Cardiac muscle cell (in vitro differentiated cells and primary cell): ENCODE measurements around the gene CCDC102A. TPM values are rescaled to one million over a fixed set of nuclear protein-coding genes. Genes with fewer than 3 reads are reported as not detected.
"Not testable (repeated sequence)": the region's sequence is repeated elsewhere in the genome, so short reads cannot be mapped to it uniquely, and the experiment has no call there.

ENCODE experiments used
- DNase-seq, 2 donors: peaks; one replicate each; pipeline versions ENCODE4 v3.0.0 to v3.0.0-alpha.2; 2010 to 2017; ENCODE audit warnings: low read depth in 1 of 2, low spot score in 1 of 2
- H3K27ac ChIP-seq: fragments of 200-600 bp; sonication (generic); 2 replicates; pipeline ENCODE4 v1.5.1; 2016
- H3K27me3 ChIP-seq: fragments of 200-600 bp; sonication (generic); 2 replicates; pipeline ENCODE4 v1.6.0; 2016; ENCODE audit warnings: control low read depth
- H3K36me3 ChIP-seq: fragments of 200-600 bp; sonication (generic); 2 replicates; pipeline ENCODE4 v1.5.1; 2016; ENCODE audit warnings: control low read depth
- H3K4me1 ChIP-seq: fragments of 200-600 bp; sonication (generic); 2 replicates; pipeline ENCODE4 v1.8.1; 2017; ENCODE audit warnings: low read depth, mild to moderate bottlenecking, mixed run types
- H3K4me3 ChIP-seq: fragments of 200-600 bp; sonication (generic); 2 replicates; pipeline ENCODE4 v1.5.1; 2016; ENCODE audit warnings: mild to moderate bottlenecking
- H3K9me3 ChIP-seq: fragments of 200-600 bp; sonication (generic); 2 replicates; pipeline ENCODE4 v1.5.1; 2017; ENCODE audit warnings: low read depth, mild to moderate bottlenecking, control low read depth
- polyA plus RNA-seq: library from polyadenylated mRNA; unstranded; fragments of >200 nt; fragmentation: Nextera tagmentation; extraction: Ambion mirVana; gene quantifications from 2 replicates; pipeline ENCODE4 v1.2.1, GENCODE V29; 2016
- total RNA-seq: library from RNA; depleted of rRNA; stranded (reverse); fragments of >200 nt; gene quantifications from 2 replicates; pipeline ENCODE4 v1.2.3, GENCODE V29; 2016
- TF ChIP-seq, protein P1 (sequence below): IDR thresholded peaks from 2 replicates; pipeline ENCODE4 v1.5.1; 2012; ENCODE audit warnings: low read depth, mild to moderate bottlenecking, low read length

The CCDC102A gene
- total and polyA plus RNA-seq, 2 experiments from 2014 or later = 30.1 to 51.9 TPM

DNA sequence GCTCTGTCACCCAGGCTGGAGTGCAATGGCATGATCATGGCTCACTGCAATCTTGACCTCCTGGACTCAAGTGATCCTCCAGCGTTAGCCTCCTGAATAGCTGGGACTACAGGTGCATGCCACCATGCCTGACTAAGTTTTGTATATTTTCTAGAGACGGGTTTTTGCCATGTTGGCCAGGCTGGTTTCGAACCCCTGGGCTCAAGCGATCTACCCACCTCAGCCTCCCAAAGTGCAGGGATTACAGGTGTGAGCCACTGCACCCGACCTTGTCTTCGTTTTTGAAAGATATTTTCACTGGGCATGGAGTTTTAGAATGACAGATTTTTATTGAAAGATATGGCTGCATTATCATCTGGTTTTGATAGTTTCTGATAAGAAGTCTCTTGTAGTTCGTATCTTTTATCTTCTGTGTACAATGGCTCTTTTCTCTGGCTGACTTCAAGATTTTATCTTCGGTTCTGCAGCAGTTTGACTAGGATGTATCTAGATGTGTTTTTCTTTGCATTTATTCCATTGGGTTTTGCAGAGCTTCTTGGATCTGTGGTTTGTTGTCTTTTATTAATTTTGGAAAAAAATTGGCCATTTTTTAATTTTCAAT, 20.7 kb upstream of the CCDC102A start:
- no peak for DNase-seq
- TF ChIP-seq, protein P1, sequence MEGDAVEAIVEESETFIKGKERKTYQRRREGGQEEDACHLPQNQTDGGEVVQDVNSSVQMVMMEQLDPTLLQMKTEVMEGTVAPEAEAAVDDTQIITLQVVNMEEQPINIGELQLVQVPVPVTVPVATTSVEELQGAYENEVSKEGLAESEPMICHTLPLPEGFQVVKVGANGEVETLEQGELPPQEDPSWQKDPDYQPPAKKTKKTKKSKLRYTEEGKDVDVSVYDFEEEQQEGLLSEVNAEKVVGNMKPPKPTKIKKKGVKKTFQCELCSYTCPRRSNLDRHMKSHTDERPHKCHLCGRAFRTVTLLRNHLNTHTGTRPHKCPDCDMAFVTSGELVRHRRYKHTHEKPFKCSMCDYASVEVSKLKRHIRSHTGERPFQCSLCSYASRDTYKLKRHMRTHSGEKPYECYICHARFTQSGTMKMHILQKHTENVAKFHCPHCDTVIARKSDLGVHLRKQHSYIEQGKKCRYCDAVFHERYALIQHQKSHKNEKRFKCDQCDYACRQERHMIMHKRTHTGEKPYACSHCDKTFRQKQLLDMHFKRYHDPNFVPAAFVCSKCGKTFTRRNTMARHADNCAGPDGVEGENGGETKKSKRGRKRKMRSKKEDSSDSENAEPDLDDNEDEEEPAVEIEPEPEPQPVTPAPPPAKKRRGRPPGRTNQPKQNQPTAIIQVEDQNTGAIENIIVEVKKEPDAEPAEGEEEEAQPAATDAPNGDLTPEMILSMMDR = no peak
- no peaks in the 10 kb centered on the region for H3K27me3 ChIP-seq
- no peaks in the 10 kb centered on the region for H3K36me3 ChIP-seq
- no peaks in the 10 kb centered on the region for H3K9me3 ChIP-seq
- H3K4me3 ChIP-seq = no peak overlapping the region
- no peaks in the 10 kb centered on the region for H3K4me1 ChIP-seq
- H3K27ac ChIP-seq = no peak overlapping the region

DNA sequence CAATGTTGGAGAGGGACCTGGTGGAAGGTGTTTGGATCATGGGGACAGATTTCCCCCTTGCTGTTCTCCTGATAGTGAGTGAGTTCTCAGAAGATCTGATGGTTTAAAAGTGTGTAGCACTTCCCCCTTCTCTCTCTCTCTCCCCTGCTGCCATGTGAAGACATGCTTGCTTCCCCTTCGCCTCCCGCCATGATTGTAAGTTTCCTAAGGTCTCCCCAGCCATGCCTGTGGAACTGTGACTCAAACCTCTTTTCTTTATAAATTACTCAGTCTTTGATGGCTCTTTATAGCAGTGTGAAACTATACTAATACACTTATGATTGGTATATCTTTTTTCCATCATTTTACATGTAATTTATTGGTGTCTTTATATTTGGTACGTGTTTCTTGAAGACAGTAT, 19.5 kb upstream of the CCDC102A start:
- no peak for DNase-seq
- Histone ChIP-seq H3K9me3 (no peaks in the 10 kb centered on the region), H3K36me3 (no peaks in the 10 kb centered on the region), H3K27ac (no peak overlapping the region), H3K4me1 (no peaks in the 10 kb centered on the region), H3K4me3 (no peak overlapping the region), H3K27me3 (no peaks in the 10 kb centered on the region)
- TF ChIP-seq, protein P1 = no peak

DNA sequence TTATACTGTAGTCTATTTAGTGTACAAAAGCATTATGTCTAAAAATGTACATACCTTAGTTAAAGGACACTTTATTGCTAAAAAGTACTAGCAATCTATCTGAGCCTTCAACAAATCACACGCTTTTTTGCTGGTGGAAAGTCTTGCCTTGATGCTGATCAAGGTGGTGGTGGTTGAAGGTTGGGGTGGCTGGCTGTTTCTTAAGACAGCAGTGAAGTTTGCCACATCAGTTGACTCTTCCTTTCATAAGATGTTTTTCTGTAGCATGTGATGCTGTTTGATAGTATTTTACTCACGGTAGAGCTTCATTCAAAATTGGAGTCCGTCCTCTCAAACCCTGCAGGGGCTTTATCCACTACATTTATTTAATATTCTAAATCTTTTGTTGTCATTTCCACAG, 14.7 kb upstream of the CCDC102A start:
- TF ChIP-seq, protein P1 = no peak
- no peak overlapping the region for H3K27ac ChIP-seq
- no peaks in the 10 kb centered on the region for H3K4me1 ChIP-seq
- DNase-seq = no peak
- no peaks in the 10 kb centered on the region for H3K9me3 ChIP-seq
- no peak overlapping the region for H3K4me3 ChIP-seq
- H3K27me3 ChIP-seq = no peaks in the 10 kb centered on the region
- no peaks in the 10 kb centered on the region for H3K36me3 ChIP-seq

DNA sequence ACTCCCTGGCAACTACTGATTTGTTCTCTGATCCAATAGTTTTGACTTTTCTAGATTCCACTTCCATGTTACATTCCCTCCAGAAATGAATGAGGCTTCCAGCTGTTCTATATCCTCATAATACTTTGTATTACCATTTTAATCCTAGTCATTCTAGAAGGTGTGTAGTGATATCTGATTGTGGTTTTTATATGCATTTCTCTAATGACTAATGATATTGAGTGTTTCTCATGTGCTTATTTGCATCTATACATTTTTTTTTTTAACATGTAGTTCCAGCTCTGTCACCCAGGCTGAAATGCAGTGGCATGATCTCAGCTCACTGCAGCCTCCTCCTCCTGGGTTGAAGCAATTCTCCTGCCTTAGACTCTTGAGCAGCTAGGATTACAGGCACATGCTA, 13.4 kb upstream of the CCDC102A start:
- H3K4me1 ChIP-seq = no peaks in the 10 kb centered on the region
- no peaks in the 10 kb centered on the region for H3K27me3 ChIP-seq
- H3K36me3 ChIP-seq = no peaks in the 10 kb centered on the region
- DNase-seq = no peak
- H3K27ac ChIP-seq = no peak overlapping the region
- no peak overlapping the region for H3K4me3 ChIP-seq
- no peaks in the 10 kb centered on the region for H3K9me3 ChIP-seq
- TF ChIP-seq, protein P1 = no peak

DNA sequence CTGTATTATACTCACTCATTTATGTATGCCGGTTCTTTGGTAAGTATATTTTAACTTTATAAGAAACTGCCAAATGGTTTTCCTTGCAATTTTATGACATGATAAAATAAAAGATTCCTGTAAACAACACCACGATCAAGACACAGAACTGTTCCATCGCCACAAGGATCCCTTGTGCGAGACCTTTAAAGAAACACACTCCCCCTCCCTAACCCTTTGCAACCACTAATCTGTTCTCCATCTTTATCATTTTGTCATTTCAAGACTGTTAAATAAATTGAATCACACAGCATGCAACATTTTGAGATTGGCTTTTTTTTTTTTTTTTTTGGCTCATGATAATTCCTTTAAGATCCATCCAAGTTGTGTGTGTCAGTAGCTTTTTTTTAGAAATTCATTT, 12.0 kb upstream of the CCDC102A start:
- DNase-seq = no peak
- Histone ChIP-seq H3K27ac (no peak overlapping the region), H3K36me3 (no peaks in the 10 kb centered on the region), H3K27me3 (no peaks in the 10 kb centered on the region), H3K4me1 (no peaks in the 10 kb centered on the region), H3K9me3 (no peaks in the 10 kb centered on the region), H3K4me3 (no peak overlapping the region)
- TF ChIP-seq, protein P1 = no peak

DNA sequence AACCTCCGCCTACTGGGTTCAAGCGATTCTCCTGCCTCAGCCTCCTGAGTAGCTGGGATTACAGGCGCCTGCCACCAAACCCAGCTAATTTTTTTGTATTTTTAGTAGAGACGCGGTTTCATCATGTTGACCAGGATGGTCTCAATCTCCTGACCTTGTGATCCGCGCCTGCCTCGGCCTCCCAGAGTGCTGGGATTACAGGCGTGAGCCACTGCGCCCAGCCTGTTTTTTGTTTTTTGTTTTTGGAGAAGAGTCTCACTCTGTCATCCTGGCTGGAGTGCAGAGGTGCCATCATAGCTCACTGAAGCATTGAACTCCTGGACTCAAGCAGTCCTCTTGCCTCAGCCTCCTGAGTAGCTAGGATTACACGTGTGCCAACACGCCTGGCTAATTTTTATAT, 11.2 kb upstream of the CCDC102A start:
- not testable (repeated sequence) for H3K4me3 ChIP-seq, H3K27me3 ChIP-seq, H3K27ac ChIP-seq, H3K36me3 ChIP-seq, DNase-seq, H3K4me1 ChIP-seq, H3K9me3 ChIP-seq
